HG03139 (cell line): ENCODE data around the gene KBTBD6.
"Not testable (repeated sequence)": the region's sequence is repeated elsewhere in the genome, so short reads cannot be mapped to it uniquely, and the experiment has no call there.

Experiments used
- ATAC-seq: cut with Tn5 transposase; IDR thresholded peaks from one replicate; pipeline ENCODE4 v1.9.1; 2021; ENCODE audit not compliant: unreplicated experiment

The KBTBD6 gene

GRCh38 chr13:41132512-41133152, at the start of gene KBTBD6:
Gene KBTBD6, minus strand, starts transcription at chr13:41132802. Its CDS starts 291 bp downstream, at chr13:41132511.
- ATAC-seq, result peak; percentile 98

GRCh38 chr13:41182231-41182630, 49.6 kb upstream of the KBTBD6 start:
- no peak for ATAC-seq

- ATAC-seq, result no peak
Observed at GRCh38 chr13:41179593-41180250, 47.1 kb upstream of the KBTBD6 start.

- ATAC-seq, result no peak
Observed at GRCh38 chr13:41178040-41178439, 45.4 kb upstream of the KBTBD6 start.

- no peak for ATAC-seq
Observed at GRCh38 chr13:41177616-41178015, 45.0 kb upstream of the KBTBD6 start.

GRCh38 chr13:41175576-41175975, 43.0 kb upstream of the KBTBD6 start:
- ATAC-seq, result not testable (repeated sequence)

- ATAC-seq, result no peak
Observed at GRCh38 chr13:41162151-41162550, 29.5 kb upstream of the KBTBD6 start.

GRCh38 chr13:41159174-41159573, 26.6 kb upstream of the KBTBD6 start:
- ATAC-seq, result no peak

- no peak for ATAC-seq
Observed at GRCh38 chr13:41157048-41157717, 24.6 kb upstream of the KBTBD6 start.

GRCh38 chr13:41156620-41157019, 24.0 kb upstream of the KBTBD6 start:
- ATAC-seq, result no peak

- no peak for ATAC-seq
Observed at GRCh38 chr13:41154042-41154441, 21.4 kb upstream of the KBTBD6 start.

GRCh38 chr13:41152005-41152404, 19.4 kb upstream of the KBTBD6 start:
- ATAC-seq, result no peak

- no peak for ATAC-seq
Observed at GRCh38 chr13:41150058-41150457, 17.5 kb upstream of the KBTBD6 start.

- ATAC-seq, result no peak
Observed at GRCh38 chr13:41148419-41149283, 16.0 kb upstream of the KBTBD6 start.

- ATAC-seq, result no peak
Observed at GRCh38 chr13:41145136-41145908, 12.7 kb upstream of the KBTBD6 start.

- no peak for ATAC-seq
Observed at GRCh38 chr13:41144576-41144975, 12.0 kb upstream of the KBTBD6 start.

GRCh38 chr13:41139296-41139966, 6.8 kb upstream of the KBTBD6 start:
- no peak for ATAC-seq

GRCh38 chr13:41137951-41138350, 5.3 kb upstream of the KBTBD6 start:
- ATAC-seq, result no peak

GRCh38 chr13:41137241-41137640, 4.6 kb upstream of the KBTBD6 start:
- ATAC-seq, result no peak
